OCI-M2 (cell line): ENCODE results near the gene TMC4.
"Not testable (repeated sequence)": the region's sequence is repeated elsewhere in the genome, so short reads cannot be mapped to it uniquely, and the experiment has no call there.

Experiments used
- DNase-seq: peaks from one replicate; lab custom pipeline; 2025; ENCODE audit not compliant: unreplicated experiment; lab: John Stamatoyannopoulos, UW

TMC4 gene

DNA sequence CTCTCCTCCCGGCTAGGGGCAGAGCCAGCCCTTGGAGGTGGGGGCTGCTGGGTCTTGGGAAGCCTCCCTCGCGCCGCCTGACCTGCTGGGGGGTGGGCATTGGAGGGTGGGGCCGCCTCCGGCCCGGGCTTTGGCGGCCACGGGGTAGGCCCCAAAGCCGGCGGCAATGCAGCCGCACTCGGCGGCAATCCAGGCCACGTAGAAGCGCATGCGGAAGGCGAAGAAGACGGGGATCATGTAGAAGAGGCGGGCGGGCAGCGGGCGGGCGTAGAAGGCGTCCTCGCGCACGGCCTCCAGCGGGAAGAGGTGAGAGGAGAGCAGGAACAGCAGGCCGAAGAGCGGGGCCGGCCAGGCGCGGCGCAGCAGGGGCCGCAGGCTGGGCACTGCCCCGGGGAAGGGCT lies 7.7 kb upstream of the TMC4 start:
- no peak for DNase-seq

GRCh38 chr19:54179921-54180461 lies 7.0 kb upstream of the TMC4 start:
- DNase-seq = no peak

GRCh38 chr19:54179262-54179852 lies 6.4 kb upstream of the TMC4 start:
- DNase-seq = no peak

GRCh38 chr19:54178581-54179261 lies 5.8 kb upstream of the TMC4 start:
- DNase-seq = no peak

DNA sequence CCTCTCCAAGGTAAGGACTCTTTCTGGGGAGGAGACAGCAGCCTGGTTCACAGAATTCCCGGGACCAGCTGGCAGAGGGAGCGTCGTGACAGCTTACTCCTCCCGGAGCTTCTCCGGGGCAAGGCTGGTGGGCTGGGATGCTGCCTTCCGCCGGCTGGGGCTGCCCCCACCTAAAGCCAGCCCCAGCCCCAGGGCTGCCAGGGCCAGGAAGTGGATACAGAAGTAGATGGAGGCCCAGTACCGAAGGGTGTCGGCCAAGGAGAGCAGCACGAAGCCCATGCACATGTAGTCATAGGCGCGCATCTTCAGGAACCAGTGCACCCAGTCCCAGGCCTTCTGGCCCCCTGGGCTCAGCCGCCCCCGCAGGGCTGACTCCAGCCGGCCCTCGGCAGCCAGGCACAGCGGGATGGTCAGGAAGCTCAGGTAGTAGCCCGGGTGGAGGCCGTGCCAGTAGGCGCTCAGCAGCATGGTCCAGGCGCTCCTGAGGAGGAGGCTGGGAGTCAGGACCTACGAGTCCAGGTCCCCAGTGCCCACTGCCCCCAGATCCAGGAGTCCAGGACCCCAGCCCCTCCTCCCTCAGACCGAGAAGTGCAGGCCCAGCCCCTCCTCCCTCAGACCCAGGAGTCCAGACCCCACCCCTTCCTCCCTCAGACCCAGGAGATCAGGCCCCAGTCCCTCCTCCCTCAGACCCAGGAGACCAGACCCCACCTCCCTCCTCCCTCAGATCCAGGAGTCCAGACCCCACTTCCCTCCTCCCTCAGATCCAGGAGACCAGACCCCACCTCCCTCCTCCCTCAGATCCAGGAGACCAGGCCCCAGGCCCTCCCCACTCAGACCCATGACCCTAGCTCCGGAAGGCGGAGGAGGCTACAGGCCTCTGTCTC lies 1.2 kb upstream of the TMC4 start:
- DNase-seq = no peak

GRCh38 chr19:54173359-54173699 lies 369 bp upstream of the TMC4 start:
- DNase-seq = no peak

GRCh38 chr19:54171736-54172431 lies 1.1 kb downstream of the TMC4 start:
- not testable (repeated sequence) for DNase-seq

DNA sequence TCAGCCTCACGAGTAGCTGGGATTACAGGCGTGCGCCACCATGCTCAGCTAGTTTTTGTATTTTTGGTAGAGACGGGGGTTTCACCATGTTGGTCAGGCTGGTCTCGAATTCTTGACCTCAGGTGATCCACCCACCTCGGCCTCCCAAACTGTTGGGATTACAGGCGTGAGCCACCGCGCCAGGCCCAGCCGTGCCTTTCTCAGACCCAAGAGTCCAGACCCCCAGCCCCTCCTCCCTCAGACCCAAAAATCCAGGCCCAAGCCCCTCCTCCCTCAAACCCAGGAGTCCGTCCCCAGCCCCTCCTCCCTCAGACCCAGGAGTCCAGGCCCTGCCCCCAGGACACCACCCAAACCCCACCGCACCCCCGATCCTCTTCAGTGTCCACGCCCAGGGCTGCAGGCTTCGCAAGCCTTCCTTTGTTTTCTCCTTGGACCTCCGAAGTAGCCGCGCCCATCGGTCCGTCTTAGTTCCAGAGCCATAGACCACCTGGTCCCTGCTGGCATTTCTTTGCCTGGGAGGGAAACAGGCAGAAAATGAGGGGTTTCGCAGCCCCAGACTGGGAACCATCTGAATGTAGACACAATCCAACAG lies 3.7 kb downstream of the TMC4 start:
- no peak for DNase-seq

GRCh38 chr19:54168174-54168917 lies 4.6 kb downstream of the TMC4 start:
- DNase-seq = peak; percentile 91

DNA sequence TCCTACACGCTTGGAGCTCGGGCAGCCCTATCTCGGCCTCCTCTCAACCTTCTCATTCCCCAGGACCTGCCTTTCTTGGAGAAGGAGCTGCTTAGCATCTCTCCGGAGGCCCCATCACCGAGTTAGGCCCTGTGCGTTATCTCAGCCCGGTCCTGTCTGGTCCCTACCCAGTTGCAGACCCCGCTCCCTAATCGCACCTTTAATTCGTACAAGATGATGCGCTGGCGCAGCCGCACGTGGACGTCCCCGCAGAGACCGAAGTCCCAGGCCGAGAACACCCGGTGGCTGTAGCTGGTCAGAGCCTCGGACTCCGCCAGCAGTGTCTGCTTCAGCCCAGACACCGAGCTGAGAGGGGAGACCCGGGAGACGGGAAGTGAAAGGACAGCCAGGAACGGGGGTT lies 7.7 kb downstream of the TMC4 start:
- DNase-seq = no peak

- no peak for DNase-seq
Observed at GRCh38 chr19:54164369-54165068, 8.4 kb downstream of the TMC4 start.

DNA sequence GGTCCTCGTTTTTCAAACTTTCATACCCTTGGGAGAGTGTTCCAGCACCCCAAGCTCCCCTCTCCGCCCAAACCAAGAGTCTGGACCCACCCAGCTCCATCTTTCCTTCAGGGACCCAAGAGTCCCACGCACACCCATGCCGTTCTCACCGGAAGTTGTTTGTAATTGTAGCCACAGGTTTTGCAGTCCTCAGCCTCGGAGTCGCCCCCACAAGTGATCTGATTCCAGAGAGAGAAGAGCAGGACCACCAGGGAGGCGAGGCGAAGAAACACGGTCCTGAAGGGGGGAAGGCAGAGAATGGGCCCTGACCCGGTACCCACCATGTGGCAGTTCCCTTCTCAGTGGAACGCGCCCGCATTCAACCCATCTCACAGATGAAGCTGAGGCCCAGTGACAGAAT lies 10.1 kb downstream of the TMC4 start:
- DNase-seq = no peak

GRCh38 chr19:54162241-54162805 lies 10.6 kb downstream of the TMC4 start:
- DNase-seq = no peak

DNA sequence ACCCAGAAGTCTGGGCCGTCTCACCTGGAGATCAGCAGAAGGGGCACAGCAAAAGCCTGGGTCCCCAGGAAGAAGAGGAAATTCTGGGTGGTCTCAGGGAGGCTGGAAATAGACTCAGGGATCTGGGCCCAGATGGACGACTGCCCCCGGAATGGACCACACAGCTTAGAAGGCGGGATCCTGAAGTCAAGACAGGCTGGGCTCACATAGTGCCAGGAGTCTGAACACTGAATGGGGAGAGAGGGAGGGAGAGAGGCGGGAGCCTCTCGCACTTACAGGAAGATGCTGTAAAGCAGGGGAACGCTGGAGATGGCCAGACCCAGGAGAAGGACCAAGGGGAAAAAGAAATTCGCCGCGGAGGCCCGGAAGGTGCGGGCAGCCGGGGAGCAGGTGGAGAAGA lies 12.1 kb downstream of the TMC4 start:
- DNase-seq = no peak

DNA sequence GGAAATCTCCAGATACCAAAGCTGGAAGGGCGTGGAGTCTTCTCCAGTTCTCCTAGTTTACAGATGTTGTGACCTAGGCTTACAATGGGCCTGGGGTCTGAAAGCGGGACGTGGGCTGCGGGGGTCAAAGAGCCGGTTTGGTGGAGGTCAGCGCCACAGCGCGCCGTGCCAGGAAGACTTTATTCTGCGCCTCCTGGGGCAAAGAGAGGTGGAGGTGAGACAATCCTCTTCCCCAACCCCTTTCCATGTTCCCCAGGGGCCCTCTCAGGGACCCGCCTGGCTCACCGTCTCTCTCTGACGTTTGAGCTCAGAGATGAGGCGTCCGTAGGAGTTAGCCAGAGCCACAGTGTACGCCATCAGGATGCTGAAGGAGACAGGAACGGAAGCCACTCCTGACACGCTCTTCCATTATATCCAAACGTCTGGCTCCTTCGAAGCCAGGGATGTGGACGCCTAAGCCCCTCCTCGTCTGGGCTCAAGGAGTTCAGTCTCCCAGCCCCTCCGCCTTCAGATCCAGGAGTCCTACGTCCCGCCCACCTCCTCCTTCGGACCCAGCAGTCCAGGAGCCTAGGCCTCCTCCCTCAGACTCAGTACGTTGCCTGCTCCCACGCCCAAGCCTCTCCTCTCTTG lies 12.7 kb downstream of the TMC4 start:
- no peak for DNase-seq

- DNase-seq = peak; percentile 98
Observed at GRCh38 chr19:54159352-54160181, 13.4 kb downstream of the TMC4 start, which contains the start of gene LENG1. Gene LENG1, minus strand, starts transcription at chr19:54159721. Its CDS starts 26 bp downstream, at chr19:54159695.

GRCh38 chr19:54158812-54159351 lies 14.1 kb downstream of the TMC4 start:
- no peak for DNase-seq

DNA sequence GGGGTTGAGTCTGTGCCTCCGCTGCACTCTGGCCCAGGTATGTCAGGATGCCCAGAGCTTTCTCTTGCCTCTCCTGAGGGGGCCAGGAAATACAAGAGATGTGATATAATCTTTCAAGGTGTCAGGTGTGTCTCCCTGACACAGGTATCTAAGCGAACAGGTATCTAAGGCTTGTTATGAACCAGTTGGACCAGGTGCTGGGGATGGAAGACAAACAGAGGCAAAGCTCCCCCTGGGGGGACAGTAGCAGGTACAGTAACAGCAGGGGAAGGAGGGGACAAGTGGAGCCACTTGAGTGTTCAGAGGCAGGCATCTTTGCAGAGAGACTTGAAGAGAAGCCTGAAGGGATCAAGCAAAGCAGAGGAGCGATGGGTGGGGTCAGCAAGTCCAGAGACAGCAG lies 16.0 kb downstream of the TMC4 start:
- DNase-seq = no peak
